Lower leg skin (tissue), 4 donors: ENCODE measurements around the gene ZNF541. TPM values are rescaled to one million over a fixed set of nuclear protein-coding genes. Genes with fewer than 3 reads are reported as not detected.

Source experiments
- DNase-seq, 2 donors: peaks; one replicate each; pipeline ENCODE4 v3.0.0-alpha.2; 2019; ENCODE audit warnings: low spot score in 2 of 2
- H3K4me3 ChIP-seq: fragments of 200-600 bp; sonication (generic); 2 replicates; pipeline ENCODE4 v1.5.1; 2017; ENCODE audit warnings: mild to moderate bottlenecking, low read depth; ENCODE audit not compliant: poor library complexity, severe bottlenecking
- POLR2A ChIP-seq, 2 donors: fragments of 450-650 bp; IDR thresholded peaks; one replicate each; pipeline ENCODE4 v1.6.1; 2016 to 2017; ENCODE audit warnings: antibody characterized with exemption in 2 of 2, mild to moderate bottlenecking in 1 of 2, moderate library complexity in 1 of 2
- WGBS, 2 donors: methylation state at CpG; one replicate each; pipeline ENCODE4 v1.1.5; 2018; 5-methylcytosine and 5-hydroxymethylcytosine counted together
- intact Hi-C: fragments of 100-400 bp; cut with DNase I; formaldehyde crosslinking; loops from one replicate; pipeline ENCODE4 v1.15.0; 2023; ENCODE audit warnings: low total_unique reads
- total RNA-seq, 4 donors: library from RNA; depleted of rRNA; stranded (reverse); fragments of >200 nt; gene quantifications; one replicate each; pipeline ENCODE4 v1.1.0, GENCODE V29; 2016
- TF ChIP-seq, protein P1 (sequence below), 3 donors: fragments of 450-650 bp; IDR thresholded peaks; one replicate each; pipeline ENCODE4 v1.5.1; 2016; ENCODE audit warnings: antibody characterized with exemption in 3 of 3, mild to moderate bottlenecking in 3 of 3, moderate library complexity in 2 of 3

ZNF541 gene
- total RNA-seq, 4 donors from 2014 or later = 0.08 to 1.5 (median 0.69) TPM; not detected in 1

DNA sequence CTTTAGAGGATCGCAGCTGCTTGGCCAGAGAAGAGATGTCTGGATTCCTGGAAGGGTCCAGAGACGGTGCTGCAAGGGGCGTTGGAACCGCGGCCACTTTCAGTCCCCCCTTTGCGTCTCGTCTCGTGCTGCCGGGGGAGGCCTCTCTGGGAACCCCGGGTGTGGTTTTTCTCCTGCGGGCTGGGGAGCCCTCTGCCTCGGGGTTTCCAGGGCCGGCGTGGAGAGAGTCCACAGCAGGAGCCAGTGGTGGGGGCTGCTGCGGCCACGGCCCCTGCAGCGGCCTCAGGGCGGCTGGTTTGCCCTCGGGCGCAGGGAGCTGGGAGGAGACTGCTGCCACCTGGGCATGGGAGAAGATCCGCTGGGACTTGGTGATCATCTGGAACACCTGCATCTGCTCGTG lies 28.5 kb downstream of the ZNF541 start:
- intact Hi-C loops = no loop called here
- WGBS, 2 donors = 83 to 88% methylated on average over 14 to 16 of the region's 22 CpGs
- no peak for TF ChIP-seq POLR2A (IDR thresholded peaks at IDR 0.05)
- TF ChIP-seq, protein P1, sequence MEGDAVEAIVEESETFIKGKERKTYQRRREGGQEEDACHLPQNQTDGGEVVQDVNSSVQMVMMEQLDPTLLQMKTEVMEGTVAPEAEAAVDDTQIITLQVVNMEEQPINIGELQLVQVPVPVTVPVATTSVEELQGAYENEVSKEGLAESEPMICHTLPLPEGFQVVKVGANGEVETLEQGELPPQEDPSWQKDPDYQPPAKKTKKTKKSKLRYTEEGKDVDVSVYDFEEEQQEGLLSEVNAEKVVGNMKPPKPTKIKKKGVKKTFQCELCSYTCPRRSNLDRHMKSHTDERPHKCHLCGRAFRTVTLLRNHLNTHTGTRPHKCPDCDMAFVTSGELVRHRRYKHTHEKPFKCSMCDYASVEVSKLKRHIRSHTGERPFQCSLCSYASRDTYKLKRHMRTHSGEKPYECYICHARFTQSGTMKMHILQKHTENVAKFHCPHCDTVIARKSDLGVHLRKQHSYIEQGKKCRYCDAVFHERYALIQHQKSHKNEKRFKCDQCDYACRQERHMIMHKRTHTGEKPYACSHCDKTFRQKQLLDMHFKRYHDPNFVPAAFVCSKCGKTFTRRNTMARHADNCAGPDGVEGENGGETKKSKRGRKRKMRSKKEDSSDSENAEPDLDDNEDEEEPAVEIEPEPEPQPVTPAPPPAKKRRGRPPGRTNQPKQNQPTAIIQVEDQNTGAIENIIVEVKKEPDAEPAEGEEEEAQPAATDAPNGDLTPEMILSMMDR (IDR thresholded peaks at IDR 0.05) = no peak
- H3K4me3 ChIP-seq = no peak overlapping the region
- no peak for DNase-seq

DNA sequence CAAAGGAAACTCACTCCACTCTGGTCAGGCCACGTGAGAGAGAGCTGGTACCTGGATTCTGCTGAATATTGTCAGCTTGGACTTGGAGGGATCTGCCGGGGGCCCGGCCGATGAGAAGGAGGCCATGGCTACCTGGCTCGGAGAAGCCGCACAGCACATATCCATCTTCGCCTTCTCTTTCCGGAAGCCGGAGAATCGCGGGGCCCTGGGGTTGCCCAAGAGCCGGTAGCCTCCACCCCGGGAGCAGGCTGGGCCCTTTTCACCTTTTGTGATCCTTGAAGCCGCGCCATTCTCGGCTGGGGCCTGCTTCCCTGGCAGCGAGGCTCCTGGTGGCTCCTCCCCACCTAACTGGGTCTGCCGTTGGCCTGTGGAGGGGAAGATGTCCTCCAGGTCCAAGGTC lies 28.9 kb downstream of the ZNF541 start:
- no peak for DNase-seq
- intact Hi-C loops = no loop called here
- WGBS, 2 donors = 93 to 95% methylated on average over 18 of the region's 18 CpGs

DNA sequence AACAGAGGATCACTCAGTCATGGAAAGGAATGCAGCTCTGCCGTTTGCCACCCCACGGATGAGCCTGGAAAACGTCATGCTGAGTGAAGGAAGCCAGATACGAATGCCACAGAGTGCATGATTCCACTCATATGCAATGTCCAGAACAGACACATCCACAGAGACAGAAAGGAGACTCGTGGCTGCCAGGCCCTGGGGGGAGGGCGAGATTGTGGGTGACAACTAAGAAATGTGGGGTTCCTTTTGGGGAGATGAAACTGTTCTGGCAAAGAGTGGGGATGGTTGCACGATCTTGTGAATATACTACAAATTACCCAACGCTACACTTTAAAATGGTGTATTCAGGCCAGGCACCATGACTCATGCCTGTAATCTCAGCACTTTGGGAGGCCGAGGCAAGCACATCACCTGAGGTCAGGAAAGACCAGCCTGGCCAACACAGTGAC lies 30.9 kb downstream of the ZNF541 start:
- H3K4me3 ChIP-seq = no peak overlapping the region
- WGBS, 2 donors = 67 to 69% methylated on average over 9 of the region's 9 CpGs
- DNase-seq = no peak
- TF ChIP-seq POLR2A (IDR thresholded peaks at IDR 0.05) = no peak
- TF ChIP-seq, protein P1 (IDR thresholded peaks at IDR 0.05) = no peak
- intact Hi-C loops = no loop called here

More for the DNA sequence above, 28.9 kb downstream of the ZNF541 start:
- no peak overlapping the region for H3K4me3 ChIP-seq
- TF ChIP-seq, protein P1 (IDR thresholded peaks at IDR 0.05) = no peak
- no peak for TF ChIP-seq POLR2A (IDR thresholded peaks at IDR 0.05)

DNA sequence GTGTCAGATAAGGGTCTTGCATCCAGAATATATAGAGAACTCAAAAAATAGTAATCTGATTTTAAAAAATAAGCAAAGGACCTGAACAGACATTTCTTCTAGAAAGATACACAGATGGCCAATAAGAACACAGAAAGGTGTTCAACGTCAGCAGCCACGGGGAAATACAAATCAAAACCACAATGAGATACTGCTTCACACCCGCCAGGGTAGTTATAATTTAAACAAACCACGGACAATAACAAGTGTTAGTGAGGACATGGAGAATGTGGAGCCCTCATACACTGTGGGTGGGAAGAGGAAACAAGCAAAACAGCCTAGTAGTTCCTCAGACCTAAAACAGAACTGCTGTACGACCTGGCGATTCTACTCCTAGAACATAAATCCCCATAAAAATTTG lies 31.4 kb downstream of the ZNF541 start:
- no peak overlapping the region for H3K4me3 ChIP-seq
- 73 to 76% methylated on average over 6 of the region's 6 CpGs for WGBS, 2 donors
- no peak for TF ChIP-seq POLR2A (IDR thresholded peaks at IDR 0.05)
- TF ChIP-seq, protein P1 (IDR thresholded peaks at IDR 0.05) = no peak
- intact Hi-C loops = no loop called here
- DNase-seq = no peak

DNA sequence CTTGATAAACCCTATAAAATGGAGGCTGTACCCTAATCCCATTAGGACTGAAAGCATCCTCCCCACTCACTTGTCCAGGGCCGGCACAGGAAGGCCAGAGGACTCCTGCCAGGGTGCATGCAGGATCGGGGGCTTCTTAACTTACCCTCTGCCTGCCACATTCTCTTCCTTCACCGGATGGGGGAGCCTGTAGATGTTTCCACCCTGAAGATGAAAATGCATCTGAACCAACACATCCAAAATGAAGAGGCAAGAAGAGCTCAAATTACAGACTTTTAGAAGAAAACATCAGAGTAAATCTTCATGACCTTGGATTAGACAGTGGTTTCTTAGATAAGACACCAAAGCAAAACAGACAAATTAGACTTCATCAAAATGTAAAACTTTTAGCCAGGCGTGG lies 32.2 kb downstream of the ZNF541 start:
- intact Hi-C loops = no loop called here
- WGBS, 2 donors = 63 to 68% methylated on average over 4 of the region's 4 CpGs
- H3K4me3 ChIP-seq = no peak overlapping the region
- no peak for DNase-seq
- no peak for TF ChIP-seq POLR2A (IDR thresholded peaks at IDR 0.05)
- TF ChIP-seq, protein P1 (IDR thresholded peaks at IDR 0.05) = no peak

DNA sequence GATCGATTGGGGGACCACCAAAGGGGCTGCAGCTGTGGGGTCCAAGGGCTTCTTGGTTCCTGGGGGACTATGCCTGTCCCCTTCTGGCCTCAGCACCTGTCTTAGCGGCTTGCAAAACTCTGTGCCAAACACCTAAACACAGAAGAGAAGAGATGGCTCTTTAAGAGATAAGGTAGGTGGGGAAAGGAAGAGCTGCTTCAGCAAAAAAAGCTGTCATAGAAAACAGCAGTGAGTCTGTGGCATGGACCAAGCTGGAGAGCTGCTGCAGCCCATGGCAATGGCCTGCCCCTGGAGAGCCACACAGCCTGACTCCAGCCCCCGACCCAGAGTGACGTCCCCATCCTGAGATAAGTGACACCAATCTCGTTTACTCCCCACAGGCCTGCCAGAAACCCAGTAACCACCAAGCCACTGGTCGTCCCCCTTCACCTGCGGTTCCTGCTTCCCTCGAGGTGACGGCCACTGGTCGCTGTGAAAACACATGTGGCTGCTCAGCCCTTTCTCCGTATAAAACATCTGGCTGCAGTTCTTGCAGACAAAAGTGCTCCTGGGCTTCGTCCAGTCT lies 33.1 kb downstream of the ZNF541 start:
- no peak overlapping the region for H3K4me3 ChIP-seq
- TF ChIP-seq POLR2A (IDR thresholded peaks at IDR 0.05) = no peak
- TF ChIP-seq, protein P1 (IDR thresholded peaks at IDR 0.05) = no peak
- 72 to 75% methylated on average over 12 of the region's 12 CpGs for WGBS, 2 donors
- no peak for DNase-seq
- intact Hi-C loops = no loop called here
